Ishikawa (cell line): ENCODE data around the gene KRT83.

ENCODE experiments used
- CEBPB ChIP-seq: IDR thresholded peaks from 2 replicates; pipeline ENCODE4 v1.6.1; 2012
- CREB1 ChIP-seq: IDR thresholded peaks from 2 replicates; pipeline ENCODE4 v1.6.1; 2012; ENCODE audit warnings: low read depth
- EP300 ChIP-seq: IDR thresholded peaks from 2 replicates; pipeline ENCODE4 v1.6.1; 2012; ENCODE audit warnings: borderline replicate concordance
- MAX ChIP-seq: IDR thresholded peaks from 2 replicates; pipeline ENCODE4 v1.6.1; 2012
- NFIC ChIP-seq: IDR thresholded peaks from 2 replicates; pipeline ENCODE4 v1.6.1; 2012
- TAF1 ChIP-seq: IDR thresholded peaks from 2 replicates; pipeline ENCODE4 v1.6.1; 2012; ENCODE audit warnings: low read depth, mild to moderate bottlenecking
- TCF12 ChIP-seq: IDR thresholded peaks from 2 replicates; pipeline ENCODE4 v1.6.1; 2012; ENCODE audit warnings: low read depth
- YY1 ChIP-seq: IDR thresholded peaks from 2 replicates; pipeline ENCODE4 v1.6.1; 2012; ENCODE audit warnings: low read depth

DNA sequence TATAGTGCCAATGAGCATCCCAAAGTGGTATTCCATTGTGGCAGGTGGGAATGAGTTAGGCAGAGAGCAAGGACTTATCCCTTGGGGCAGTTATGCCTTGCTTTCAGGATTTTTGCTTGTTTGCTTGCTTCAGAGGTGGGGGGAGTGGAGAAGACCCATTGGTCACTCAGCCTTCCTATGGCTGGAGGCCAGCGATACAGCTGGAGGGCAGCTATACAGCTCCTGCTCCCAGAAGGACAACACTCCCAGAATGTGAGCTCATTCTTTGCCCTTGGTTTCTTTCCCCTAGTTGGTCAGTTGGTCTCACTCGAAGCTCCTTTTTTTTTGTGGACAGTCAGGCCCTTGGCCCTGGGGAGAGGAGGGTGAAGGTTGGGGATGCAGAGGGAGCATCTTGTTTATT, 14.5 kb downstream of the KRT83 start:
- no peak for TF ChIP-seq YY1
- no peak for TF ChIP-seq TAF1
- TF ChIP-seq CEBPB = no peak
- no peak for TF ChIP-seq EP300
- no peak for TF ChIP-seq MAX
- no peak for TF ChIP-seq CREB1
- TF ChIP-seq NFIC = no peak
- no peak for TF ChIP-seq TCF12
